Hepatocyte (in vitro differentiated cells): ENCODE results near the gene CADPS2. TPM values are rescaled to one million over a fixed set of nuclear protein-coding genes. Genes with fewer than 3 reads are reported as not detected.
A peak's percentile ranks its signal among the peaks of the same experiment; 100 is the strongest.

Experiments
- DNase-seq: peaks from one replicate; pipeline ENCODE4 v3.0.0-alpha.2; 2016; ENCODE audit warnings: low spot score
- H2AFZ ChIP-seq: fragments of 200-600 bp; sonication (generic); 2 replicates; pipeline ENCODE4 v1.6.0; 2016; ENCODE audit warnings: antibody characterized with exemption, mild to moderate bottlenecking
- H3K27ac ChIP-seq: fragments of 200-600 bp; sonication (generic); 2 replicates; pipeline ENCODE4 v1.5.1; 2016; ENCODE audit warnings: mild to moderate bottlenecking
- H3K27me3 ChIP-seq: fragments of 200-600 bp; sonication (generic); 2 replicates; pipeline ENCODE4 v1.6.1; 2016
- H3K36me3 ChIP-seq: fragments of 200-600 bp; sonication (generic); replicated peaks from 2 replicates; pipeline ENCODE4 v1.5.1; 2016; ENCODE audit warnings: low read depth; ENCODE audit not compliant: insufficient read depth
- H3K4me1 ChIP-seq: fragments of 200-600 bp; sonication (generic); 2 replicates; pipeline ENCODE4 v1.5.1; 2016; ENCODE audit warnings: mild to moderate bottlenecking, moderate library complexity; ENCODE audit not compliant: insufficient read depth
- H3K4me2 ChIP-seq: fragments of 200-600 bp; sonication (generic); 2 replicates; pipeline ENCODE4 v1.6.0; 2016
- H3K4me3 ChIP-seq: fragments of 200-600 bp; sonication (generic); 2 replicates; pipeline ENCODE4 v1.5.1; 2016; ENCODE audit warnings: mild to moderate bottlenecking
- H3K79me2 ChIP-seq: fragments of 200-600 bp; sonication (generic); 2 replicates; pipeline ENCODE4 v1.6.0; 2017; ENCODE audit warnings: mild to moderate bottlenecking
- H3K9me2 ChIP-seq: fragments of 200-600 bp; sonication (generic); replicated peaks from 2 replicates; pipeline ENCODE4 v1.6.0; 2017; ENCODE audit warnings: mild to moderate bottlenecking; ENCODE audit not compliant: insufficient read depth
- H3K9me3 ChIP-seq: fragments of 200-600 bp; sonication (generic); 2 replicates; pipeline ENCODE4 v1.5.1; 2016; ENCODE audit warnings: low read depth, mild to moderate bottlenecking
- H4K20me1 ChIP-seq: fragments of 200-600 bp; sonication (generic); 2 replicates; pipeline ENCODE4 v1.6.0; 2016; ENCODE audit warnings: mild to moderate bottlenecking; ENCODE audit not compliant: insufficient read depth, poor library complexity, severe bottlenecking
- CTCF ChIP-seq: fragments of 200-600 bp; sonication (generic); IDR thresholded peaks from 2 replicates; pipeline ENCODE4 v1.5.1; 2016; ENCODE audit warnings: antibody characterized with exemption, mild to moderate bottlenecking; ENCODE audit not compliant: poor library complexity
- EZH2 ChIP-seq: fragments of 200-600 bp; sonication (generic); IDR thresholded peaks from 2 replicates; pipeline ENCODE4 v1.6.1; 2016; ENCODE audit warnings: antibody characterized with exemption, mild to moderate bottlenecking, borderline replicate concordance
- EZH2phosphoT487 ChIP-seq: fragments of 200-600 bp; sonication (generic); IDR thresholded peaks from one replicate; pipeline ENCODE4 v1.6.1; 2018; ENCODE audit warnings: antibody characterized with exemption, mild to moderate bottlenecking, low read depth, moderate library complexity; ENCODE audit not compliant: unreplicated experiment, severe bottlenecking
- WGBS: methylation state at CpG from one replicate; pipeline ENCODE4 v1.1.6; 2016; ENCODE audit warnings: low lambda C conversion rate; ENCODE audit errors: missing lambda C conversion rate; 5-methylcytosine and 5-hydroxymethylcytosine counted together
- polyA plus RNA-seq: library from polyadenylated mRNA; unstranded; fragments of >200 nt; fragmentation: Nextera tagmentation; extraction: Ambion mirVana; gene quantifications from 2 replicates; pipeline ENCODE4 v1.2.1, GENCODE V29; 2016
- total RNA-seq: library from RNA; depleted of rRNA; stranded (reverse); fragments of >200 nt; gene quantifications from 2 replicates; pipeline ENCODE4 v1.2.3, GENCODE V29; 2014

The CADPS2 gene
- total and polyA plus RNA-seq, 2 experiments from 2014 or later, result 15.7 to 37.4 TPM

- WGBS, result 60% methylated on average over 2 of the region's 2 CpGs
- Histone ChIP-seq H3K27me3 (no peaks in the 10 kb centered on the region), H3K36me3 (no peaks in the 10 kb centered on the region), H3K9me3 (no peaks in the 10 kb centered on the region), H3K9me2 (no peaks in the 10 kb centered on the region), H4K20me1 (no peaks in the 10 kb centered on the region), H2AFZ (no peak overlapping the region), H3K4me3 (no peak overlapping the region), H3K27ac (no peak overlapping the region), H3K4me1 (no peaks in the 10 kb centered on the region), H3K4me2 (no peak overlapping the region), H3K79me2 (no peaks in the 10 kb centered on the region)
- TF ChIP-seq EZH2phosphoT487, result no peak
- no peak for TF ChIP-seq EZH2
- TF ChIP-seq CTCF, result peak; percentile 31
- DNase-seq, result no peak
Measured at GRCh38 chr7:122896509-122896908, 10.2 kb upstream of the CADPS2 start.

GRCh38 chr7:122893486-122893885, 7.2 kb upstream of the CADPS2 start:
- Histone ChIP-seq H3K79me2 (no peaks in the 10 kb centered on the region), H3K36me3 (no peaks in the 10 kb centered on the region), H2AFZ (no peak overlapping the region), H3K4me3 (no peak overlapping the region), H3K4me1 (no peaks in the 10 kb centered on the region), H3K4me2 (no peak overlapping the region), H3K9me3 (no peaks in the 10 kb centered on the region), H3K9me2 (no peaks in the 10 kb centered on the region), H3K27me3 (no peaks in the 10 kb centered on the region), H3K27ac (no peak overlapping the region), H4K20me1 (no peaks in the 10 kb centered on the region)
- no peak for DNase-seq
- no peak for TF ChIP-seq CTCF
- TF ChIP-seq EZH2phosphoT487, result no peak
- TF ChIP-seq EZH2, result no peak
- 79% methylated on average over 2 of the region's 2 CpGs for WGBS

- no peak overlapping the region for H3K4me3 ChIP-seq
- no peak for DNase-seq
- H2AFZ ChIP-seq, result no peak overlapping the region
- H3K79me2 ChIP-seq, result peaks cover 13% of the 10 kb centered on the region
- no peaks in the 10 kb centered on the region for H3K9me3 ChIP-seq
- no peaks in the 10 kb centered on the region for H4K20me1 ChIP-seq
- no peaks in the 10 kb centered on the region for H3K27me3 ChIP-seq
- H3K9me2 ChIP-seq, result no peaks in the 10 kb centered on the region
- WGBS, result 100% methylated on average over 1 of the region's 1 CpG
- H3K27ac ChIP-seq, result no peak overlapping the region
- TF ChIP-seq EZH2 (no peak), EZH2phosphoT487 (no peak), CTCF (no peak)
- H3K36me3 ChIP-seq, result no peaks in the 10 kb centered on the region
- H3K4me1 ChIP-seq, result peaks cover 8% of the 10 kb centered on the region
- no peak overlapping the region for H3K4me2 ChIP-seq
Measured at GRCh38 chr7:122889116-122889515, 2.9 kb upstream of the CADPS2 start.

GRCh38 chr7:122887848-122888247, 1.6 kb upstream of the CADPS2 start:
- H3K9me3 ChIP-seq, result no peaks in the 10 kb centered on the region
- no peak overlapping the region for H3K4me3 ChIP-seq
- H3K79me2 ChIP-seq, result peaks cover 24% of the 10 kb centered on the region
- peaks cover 19% of the 10 kb centered on the region for H3K4me1 ChIP-seq
- H2AFZ ChIP-seq, result peak overlapping the region; percentile 98
- H3K36me3 ChIP-seq, result no peaks in the 10 kb centered on the region
- DNase-seq, result no peak
- H3K27me3 ChIP-seq, result no peaks in the 10 kb centered on the region
- peak overlapping the region; percentile 24 for H3K27ac ChIP-seq
- peak overlapping the region; percentile 93 for H3K4me2 ChIP-seq
- no peaks in the 10 kb centered on the region for H4K20me1 ChIP-seq
- TF ChIP-seq EZH2phosphoT487, result no peak
- TF ChIP-seq EZH2, result no peak
- TF ChIP-seq CTCF, result no peak
- H3K9me2 ChIP-seq, result no peaks in the 10 kb centered on the region
